HG03103 (cell line): ENCODE measurements around the gene PDE6G.
"Not testable (repeated sequence)": the region's sequence is repeated elsewhere in the genome, so short reads cannot be mapped to it uniquely, and the experiment has no call there.

Source experiments
- ATAC-seq: cut with Tn5 transposase; IDR thresholded peaks from one replicate; pipeline ENCODE4 v1.9.1; 2021; ENCODE audit warnings: low read depth; ENCODE audit not compliant: unreplicated experiment

Gene PDE6G

GRCh38 chr17:81688616-81689015 lies 32.3 kb upstream of the PDE6G start:
- no peak for ATAC-seq

DNA sequence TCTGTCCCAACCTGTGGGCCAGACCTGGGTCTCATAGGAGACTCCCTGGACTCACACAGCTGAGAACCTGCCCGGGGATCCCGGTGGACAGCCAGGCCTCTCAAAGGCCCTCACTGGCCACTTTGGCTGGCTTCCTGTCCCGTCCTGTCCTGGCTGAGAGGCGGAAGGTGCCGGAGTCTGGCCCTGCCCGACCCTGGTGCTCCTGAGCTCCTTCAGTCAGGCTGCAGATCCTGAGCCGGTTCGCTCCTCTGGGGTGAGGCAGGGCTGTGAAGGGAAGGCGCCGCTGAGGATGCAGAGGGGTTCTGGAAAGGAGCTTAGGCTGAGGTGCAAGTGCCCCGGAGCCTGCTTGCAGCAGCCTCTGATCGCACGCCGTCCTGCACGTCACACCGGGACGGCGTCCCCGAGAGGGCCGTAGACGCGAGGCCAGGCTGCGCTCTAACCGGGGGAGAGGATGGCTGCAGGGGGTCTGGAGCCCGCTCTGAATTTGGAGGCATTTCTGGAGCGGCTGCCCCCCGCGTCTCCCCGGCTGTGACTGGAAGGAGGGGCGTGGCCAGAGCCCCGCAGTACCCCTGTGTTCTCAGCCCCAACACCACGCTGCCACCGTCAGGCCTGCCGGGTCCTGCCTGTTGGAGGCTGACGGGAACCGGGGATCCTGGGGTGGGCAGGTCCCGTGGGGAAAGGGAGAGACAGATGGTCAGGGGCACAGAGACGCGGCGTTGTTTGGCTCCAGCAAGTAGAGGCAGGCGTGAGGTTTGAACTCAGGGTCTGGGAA lies 31.6 kb upstream of the PDE6G start:
- ATAC-seq = no peak

GRCh38 chr17:81686614-81687013 lies 30.3 kb upstream of the PDE6G start:
- ATAC-seq = no peak

DNA sequence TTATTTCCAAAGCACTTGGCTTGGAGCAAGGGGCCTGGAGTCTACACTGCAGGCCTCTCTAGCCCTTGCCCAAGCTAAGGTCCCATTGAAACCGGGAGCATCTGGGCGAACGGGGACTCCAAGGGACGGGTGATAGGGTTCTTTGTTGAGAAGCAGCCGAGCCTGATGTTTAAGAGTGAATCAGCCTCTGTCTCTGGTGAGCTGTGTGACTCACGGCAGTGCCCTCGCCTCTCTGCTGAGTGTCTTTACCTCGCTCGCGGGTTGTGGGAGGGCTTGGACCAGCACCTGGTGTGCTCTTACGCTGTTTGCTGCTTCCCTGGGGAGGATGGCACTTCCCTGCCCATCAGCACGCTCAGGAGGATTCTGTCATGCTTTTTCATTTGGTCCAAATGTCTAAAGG lies 28.8 kb upstream of the PDE6G start:
- ATAC-seq = no peak

DNA sequence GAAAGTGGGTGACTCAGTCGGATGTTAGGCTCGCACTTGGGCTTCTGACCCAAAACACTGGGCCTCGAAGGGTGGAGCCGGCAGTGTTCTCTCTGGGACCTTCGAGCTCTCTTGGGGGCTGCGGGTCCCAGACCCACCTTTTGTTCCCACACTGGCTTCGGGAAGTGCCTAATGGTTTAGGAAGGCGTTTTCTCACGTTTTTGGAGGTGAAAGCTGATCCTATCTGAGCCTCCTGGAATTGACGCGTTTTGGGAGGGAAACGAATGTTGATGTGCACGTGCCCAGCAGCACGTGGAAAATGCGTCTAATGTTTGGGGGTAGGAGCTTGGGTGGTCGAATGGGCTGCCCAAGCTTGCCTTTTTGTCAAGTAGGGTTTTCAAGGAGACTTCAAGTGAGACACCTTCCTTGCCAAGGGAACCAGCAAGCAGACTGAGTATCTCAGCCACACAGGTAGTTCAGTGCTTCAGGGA lies 28.1 kb upstream of the PDE6G start:
- no peak for ATAC-seq

DNA sequence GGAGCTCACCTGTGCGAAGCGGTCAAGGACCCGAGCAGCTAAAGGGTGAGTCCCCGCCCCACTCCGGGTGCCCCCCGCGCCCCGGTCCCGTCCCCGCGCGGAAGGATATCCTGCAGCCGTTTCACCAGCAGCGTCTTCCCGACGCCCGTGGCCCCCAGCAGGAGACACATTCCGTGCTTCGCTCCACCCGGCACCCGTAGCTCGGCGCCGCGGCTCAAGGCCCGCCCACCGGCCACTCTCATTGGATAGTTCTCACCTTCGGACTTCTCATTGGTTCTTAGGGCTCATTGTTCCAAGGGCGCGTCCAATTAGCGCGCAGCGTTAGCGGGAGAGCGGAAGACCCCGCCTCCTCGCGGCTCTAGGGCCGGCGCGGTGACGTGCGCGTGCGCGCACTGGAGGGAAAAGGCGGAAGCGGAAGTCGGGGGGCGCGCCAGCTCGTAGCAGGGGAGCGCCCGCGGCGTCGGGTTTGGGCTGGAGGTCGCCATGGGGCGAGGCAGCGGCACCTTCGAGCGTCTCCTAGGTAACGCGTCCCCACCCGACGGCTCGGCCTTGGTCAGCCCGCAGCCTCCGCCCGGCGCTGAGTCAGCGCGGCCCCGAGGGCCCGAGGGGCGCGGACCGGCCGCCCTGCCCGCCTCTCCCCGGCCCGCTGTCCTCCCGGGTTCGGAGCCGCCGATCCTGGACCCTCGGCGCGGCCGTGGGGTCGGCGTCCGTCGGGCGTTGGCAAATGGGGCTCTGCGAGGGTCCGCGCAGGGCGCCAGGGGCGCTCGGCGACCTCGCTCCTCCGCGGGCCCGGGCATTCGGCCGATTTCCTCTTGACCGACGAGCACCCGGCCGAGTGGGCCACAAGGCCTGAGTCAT lies 27.5 kb upstream of the PDE6G start, which contains the start of the genes ARL16 and HGS:
Gene ARL16, minus strand, starts transcription at position 214 of the 858 bp plus-strand sequence. Its CDS starts 44 bp downstream, at position 170.
Gene HGS, plus strand, starts transcription at position 428 of the 858 bp plus-strand sequence. Its CDS starts 56 bp downstream, at position 484.
- ATAC-seq = peak; percentile 92

DNA sequence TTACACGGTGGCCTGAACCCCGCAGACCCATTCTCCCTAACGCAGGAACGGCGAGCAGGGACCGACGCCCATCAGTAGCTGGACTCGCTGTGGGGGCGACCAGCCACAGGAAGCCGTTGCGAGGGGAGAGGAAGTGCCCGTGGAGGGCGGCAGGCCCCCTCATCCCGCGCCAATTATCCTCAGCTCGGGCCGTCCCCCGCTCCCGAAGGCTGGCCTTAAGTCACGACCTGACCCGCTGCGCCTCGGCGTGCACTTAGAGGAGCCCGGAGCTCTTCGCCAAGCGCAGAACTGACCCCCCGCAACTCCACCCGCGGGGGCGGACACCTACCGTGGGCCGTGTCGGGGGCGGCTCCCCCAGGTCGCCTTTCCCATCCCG lies 26.9 kb upstream of the PDE6G start:
- ATAC-seq = peak; percentile 17

DNA sequence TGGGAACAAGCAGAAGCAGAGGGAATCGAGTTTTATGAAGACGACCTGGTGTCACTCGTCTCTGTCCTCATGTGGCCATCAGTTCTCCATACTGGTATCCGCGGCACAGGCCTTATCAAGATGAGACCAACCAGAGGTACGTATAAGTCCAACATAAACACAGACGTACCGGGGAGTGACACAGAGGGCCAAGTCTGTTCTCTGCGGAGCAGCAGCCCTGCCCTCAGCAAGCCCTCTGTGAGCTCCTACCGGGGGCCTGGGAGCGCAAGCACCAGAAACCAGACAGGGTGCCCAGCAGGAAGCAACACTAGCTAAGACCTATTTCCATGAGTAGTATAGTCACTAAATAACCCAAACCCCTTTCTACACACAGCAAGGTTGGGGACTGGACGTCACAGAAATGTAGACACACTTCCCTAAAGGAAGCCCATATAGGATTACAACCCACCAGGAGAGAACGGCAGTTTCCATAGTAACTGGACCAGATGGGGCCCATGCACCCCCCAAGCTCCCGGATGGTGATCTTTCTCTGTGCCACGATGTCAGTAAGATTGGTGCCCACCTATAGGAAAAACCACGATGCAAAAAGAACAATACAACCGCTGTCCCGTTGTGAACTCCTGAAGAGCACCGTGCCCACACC lies 26.3 kb upstream of the PDE6G start:
- ATAC-seq = no peak

DNA sequence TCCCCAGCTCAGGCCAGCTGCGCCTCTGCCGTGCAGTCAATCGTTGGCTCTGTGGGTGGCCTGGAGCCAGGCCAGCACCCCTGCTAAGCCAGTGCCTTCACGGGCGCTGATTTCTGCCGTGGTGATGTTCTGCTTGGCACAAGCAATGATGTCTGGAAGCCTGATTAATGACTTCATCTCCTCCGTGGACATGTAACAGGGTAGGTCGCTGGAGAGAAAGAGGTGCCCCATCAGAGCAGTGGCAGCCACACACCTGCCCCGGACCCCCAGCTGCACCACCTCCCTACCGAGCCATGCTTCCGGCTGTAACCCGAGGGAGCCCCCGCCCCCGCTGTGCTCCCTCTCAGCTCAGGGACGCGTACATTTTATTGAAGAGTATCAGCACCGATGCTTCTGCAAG lies 25.3 kb upstream of the PDE6G start:
- no peak for ATAC-seq

DNA sequence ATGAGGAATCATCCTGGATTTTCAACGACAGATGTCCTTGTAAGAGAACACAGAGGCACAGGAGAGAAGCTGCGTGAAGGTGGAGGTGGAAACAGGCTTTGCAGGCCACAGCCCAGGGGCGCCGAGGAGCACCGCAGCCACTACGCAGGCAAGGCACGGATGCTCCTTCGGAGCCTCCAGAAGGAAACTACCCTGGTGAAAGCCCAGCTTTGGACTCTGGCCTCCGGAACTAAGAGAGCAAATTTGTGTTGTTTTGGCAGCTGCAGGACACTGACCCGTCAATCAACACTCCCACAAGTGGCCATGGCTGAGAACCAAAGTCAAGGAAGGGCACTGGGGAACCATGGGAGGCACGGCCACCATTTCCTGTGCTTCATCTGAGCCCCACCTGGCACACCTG lies 23.8 kb upstream of the PDE6G start:
- no peak for ATAC-seq

- ATAC-seq = no peak
These were observed 20.6 kb upstream of the PDE6G start for GRCh38 chr17:81676906-81677305.

- not testable (repeated sequence) for ATAC-seq
These were observed 19.3 kb upstream of the PDE6G start for GRCh38 chr17:81675515-81676221.

DNA sequence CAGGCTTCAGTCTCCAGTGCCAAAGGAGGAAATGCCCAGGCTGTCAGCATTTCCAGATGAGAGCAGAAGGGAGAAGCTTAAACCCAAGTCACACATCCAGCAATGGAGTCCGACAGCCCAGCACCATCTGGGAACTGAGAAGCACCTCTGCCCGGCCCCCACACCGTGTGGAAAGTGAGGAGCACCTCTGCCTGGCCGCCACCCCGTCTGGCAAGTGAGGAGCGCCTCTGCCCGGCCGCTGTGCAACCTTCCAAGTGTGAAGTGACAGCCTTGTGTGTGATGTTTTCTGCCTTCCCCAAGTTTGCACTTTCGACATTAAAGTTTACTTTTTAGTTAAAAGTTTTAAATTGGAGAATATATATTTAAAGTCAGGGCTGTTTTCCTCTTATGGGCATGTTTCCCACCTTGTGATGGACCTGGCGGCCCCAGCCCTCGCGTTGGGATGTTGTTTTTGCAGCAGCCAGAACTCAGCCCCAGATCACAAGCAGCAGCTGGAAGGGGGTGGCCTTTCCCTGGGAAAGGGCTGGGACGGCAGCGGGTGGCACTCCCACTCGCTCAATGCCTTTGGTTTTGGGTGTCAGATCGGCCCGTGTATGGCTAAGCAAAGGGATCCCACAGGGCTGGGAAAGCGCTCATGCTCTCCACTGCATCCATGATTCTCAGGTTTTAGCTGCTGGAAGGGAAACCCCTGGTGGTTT lies 17.4 kb upstream of the PDE6G start:
- ATAC-seq = no peak

GRCh38 chr17:81672954-81673353 lies 16.6 kb upstream of the PDE6G start:
- no peak for ATAC-seq

DNA sequence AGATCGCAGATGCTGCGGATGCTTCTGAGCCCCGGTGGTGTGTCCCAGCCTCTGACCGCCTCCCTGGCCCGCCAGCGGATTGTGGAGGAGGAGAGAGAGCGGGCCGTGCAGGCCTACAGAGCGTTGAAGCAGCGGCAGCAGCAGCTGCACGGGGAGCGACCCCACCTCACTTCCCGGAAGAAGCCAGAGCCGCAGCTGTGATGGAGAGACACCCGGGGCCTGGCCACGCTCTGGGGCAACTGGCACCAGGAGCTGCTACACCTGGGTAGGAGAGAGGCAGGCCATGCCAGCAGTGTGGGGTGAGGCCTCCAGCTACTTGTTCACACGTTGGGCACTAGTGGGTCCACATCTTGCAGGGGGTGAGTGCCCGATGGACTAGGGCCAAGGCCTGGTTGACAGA lies 16.2 kb upstream of the PDE6G start:
- no peak for ATAC-seq

DNA sequence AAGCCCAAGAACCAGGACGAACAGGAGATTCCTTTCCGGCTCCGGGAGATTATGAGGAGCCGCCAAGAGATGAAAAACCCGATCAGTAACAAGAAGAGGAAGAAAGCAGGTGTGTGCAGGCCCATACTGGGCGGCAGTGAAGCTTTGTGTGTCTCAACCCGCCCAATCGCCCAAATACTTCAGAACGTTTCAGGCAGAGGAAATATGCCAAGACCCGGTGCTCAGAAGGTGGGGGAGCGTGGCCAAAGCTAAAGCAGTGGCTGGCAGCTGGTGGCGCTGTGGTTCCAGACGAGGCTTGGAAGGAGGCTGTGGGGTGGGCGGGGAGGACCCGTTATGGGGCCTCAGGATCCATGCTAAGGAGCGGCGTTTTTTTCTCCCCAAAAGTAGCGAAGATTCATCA lies 11.4 kb upstream of the PDE6G start:
- ATAC-seq = no peak

GRCh38 chr17:81666342-81667191 lies 10.2 kb upstream of the PDE6G start, which contains the start of the genes CCDC137 and OXLD1:
CCDC137 (plus strand) TSS chr17:81666737; CDS start chr17:81666767, 30 bp downstream.
OXLD1 (minus strand) TSS chr17:81666605; CDS start chr17:81666577, 28 bp downstream.
- ATAC-seq = peak; percentile 74

DNA sequence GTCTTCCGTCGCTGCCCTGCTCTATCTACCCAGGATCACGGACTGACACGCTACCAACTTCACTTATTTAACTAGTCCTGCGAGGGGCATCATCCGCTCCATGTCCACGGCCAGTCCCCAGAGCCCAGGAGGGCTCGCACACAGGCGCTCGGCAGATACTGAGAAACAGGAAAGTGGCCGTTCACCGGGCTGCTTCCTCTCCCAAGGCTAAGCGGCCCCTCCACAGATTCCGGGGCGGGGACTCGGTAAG lies 9.7 kb upstream of the PDE6G start:
- peak; percentile 3 for ATAC-seq
